Panc1 (cell line): ENCODE measurements around the gene ANG. TPM values are rescaled to one million over a fixed set of nuclear protein-coding genes. Genes with fewer than 3 reads are reported as not detected.

Experiments used
- ATAC-seq: fragments of 200-7000 bp; cut with Tn5 transposase; 2 replicates; pipeline ENCODE4 v1.9.1; 2020; ENCODE audit warnings: mild to moderate bottlenecking, moderate library complexity
- BruUV-seq: library from RNA; stranded (reverse); fragments of 400-500 nt; replicated peaks from 2 replicates; lab custom pipeline; 2021; lab: Mats Ljungman, UMichigan
- CTCF ChIA-PET: fragments of 300-600 bp; sonication (Branson Sonifier 250); formaldehyde crosslinking; loops from one replicate; lab custom pipeline; 2022; ENCODE audit warnings: antibody characterized with exemption; lab: Charles Lee
- POLR2A ChIA-PET: fragments of 300-600 bp; sonication (Branson Sonifier 250); formaldehyde crosslinking; loops from one replicate; lab custom pipeline; 2022; ENCODE audit warnings: antibody characterized with exemption; lab: Charles Lee
- DNase-seq: peaks from one replicate; pipeline ENCODE4 v3.0.0-alpha.2; 2010; ENCODE audit warnings: low read depth, low spot score
- H3K27ac ChIP-seq: 2 replicates; pipeline ENCODE4 v1.5.1; 2011; ENCODE audit warnings: mild to moderate bottlenecking, low read length, inconsistent platforms
- H3K27me3 ChIP-seq: fragments of 200-500 bp; sonication (Bioruptor generic); 2 replicates; pipeline ENCODE4 v1.6.0; 2014; ENCODE audit warnings: low read length, inconsistent platforms; ENCODE audit not compliant: control insufficient read depth, insufficient read depth
- H3K36me3 ChIP-seq: fragments of 200-500 bp; sonication (Bioruptor generic); 2 replicates; pipeline ENCODE4 v1.5.1; 2014; ENCODE audit warnings: inconsistent platforms, mild to moderate bottlenecking, low read length, moderate library complexity; ENCODE audit not compliant: control insufficient read depth, insufficient read depth
- H3K4me1 ChIP-seq: 2 replicates; pipeline ENCODE4 v1.5.1; 2011; ENCODE audit warnings: inconsistent platforms, mild to moderate bottlenecking, low read length, moderate library complexity; ENCODE audit not compliant: control insufficient read depth, insufficient read depth
- H3K4me3 ChIP-seq, 2 experiments: 2 replicates each; pipeline ENCODE4 v1.5.1; 2011 to 2012; ENCODE audit warnings: low read depth in 2 of 2, low read length in 2 of 2, mild to moderate bottlenecking in 2 of 2, inconsistent platforms in 1 of 2, moderate library complexity in 1 of 2
- H3K9me3 ChIP-seq: fragments of 200-500 bp; sonication (Bioruptor generic); 2 replicates; pipeline ENCODE4 v1.5.1; 2014; ENCODE audit warnings: low read depth, mild to moderate bottlenecking, inconsistent platforms, low read length, moderate library complexity; ENCODE audit not compliant: control insufficient read depth, insufficient read depth
- CTCF ChIP-seq: fragments of 450-650 bp; IDR thresholded peaks from 2 replicates; pipeline ENCODE4 v1.5.1; 2017; ENCODE audit warnings: mild to moderate bottlenecking
- POLR2AphosphoS5 ChIP-seq: IDR thresholded peaks from 2 replicates; pipeline ENCODE4 v1.6.1; 2012; ENCODE audit warnings: mild to moderate bottlenecking, low read depth, low read length, moderate library complexity
- REST ChIP-seq, 2 experiments: IDR thresholded peaks; 2 replicates each; pipeline ENCODE4 v1.6.1; 2011 to 2012; ENCODE audit warnings: low read depth in 2 of 2, control low read depth in 1 of 2, low read length in 1 of 2, mild to moderate bottlenecking in 1 of 2, moderate library complexity in 1 of 2; ENCODE audit not compliant: insufficient read depth in 1 of 2
- SIN3A ChIP-seq: IDR thresholded peaks from 2 replicates; pipeline ENCODE4 v1.6.1; 2012; ENCODE audit warnings: low read depth, mild to moderate bottlenecking, low read length, moderate library complexity, borderline replicate concordance; ENCODE audit not compliant: insufficient read depth
- TCF7L2 ChIP-seq: IDR thresholded peaks from 2 replicates; pipeline ENCODE4 v1.6.1; 2011; ENCODE audit warnings: mild to moderate bottlenecking, low read depth, low read length, inconsistent platforms
- in situ Hi-C: cut with HindIII; loops from 2 replicates; pipeline ENCODE4 v1.10.0; 2016; ENCODE audit warnings: low sequenced_read_pairs, low pct_unique_long_range_greater_than_20kb
- intact Hi-C: fragments of 100-400 bp; cut with micrococcal nuclease; formaldehyde crosslinking; loops from one replicate; pipeline ENCODE4 v1.10.0; 2022; ENCODE audit not compliant: unreplicated experiment
- total RNA-seq: library from RNA; stranded (reverse); gene quantifications from one replicate; pipeline ENCODE4 v1.2.1, GENCODE V29; 2021; ENCODE audit not compliant: unreplicated experiment

ANG gene
- total RNA-seq, 1 experiment from 2014 or later: 1.9 TPM

DNA sequence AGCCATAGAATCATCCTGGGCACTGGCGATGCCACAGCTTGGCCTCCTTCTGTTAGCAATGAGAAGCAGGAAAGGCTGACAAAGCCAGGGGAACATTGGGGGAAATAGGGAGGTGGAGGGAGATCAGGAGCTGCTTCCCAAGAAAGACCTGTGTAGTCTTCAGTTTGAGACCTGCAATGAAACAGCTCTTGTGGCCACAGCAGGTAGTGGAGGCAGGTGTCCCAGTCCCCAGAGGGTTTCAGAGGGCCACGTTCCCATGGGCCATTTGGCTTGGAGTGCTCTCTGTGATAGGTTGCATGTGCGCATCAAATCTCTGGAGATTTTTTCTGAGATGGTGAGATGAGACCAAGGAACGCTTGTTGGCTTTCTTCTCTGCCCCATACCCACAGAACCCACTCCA is 32.7 kb upstream of the ANG start:
- in situ Hi-C loops: no loop called here
- DNase-seq (no peak), ATAC-seq (no peak)
- H3K36me3 ChIP-seq: no peaks in the 10 kb centered on the region
- POLR2A ChIA-PET: no interaction called here
- no peaks in the 10 kb centered on the region for H3K27me3 ChIP-seq
- TF ChIP-seq CTCF (no peak), SIN3A (no peak), REST (IDR thresholded peaks at IDR 0.05; ENCODE audit: insufficient read depth in 1 of 2, low read depth in 2 of 2, low read length in 1 of 2) (no peak), TCF7L2 (no peak), POLR2AphosphoS5 (no peak)
- intact Hi-C loops: loop anchor here (5.0 kb wide), 1 partner anchor 36 kb away; no protein-coding TSS in a partner anchor
- H3K4me1 ChIP-seq: no peaks in the 10 kb centered on the region; the same call in 1 of the 2 replicates
- H3K4me3 ChIP-seq: no peak overlapping the region
- BruUV-seq: no TSS peak
- H3K27ac ChIP-seq: no peak overlapping the region
- CTCF ChIA-PET: no interaction called here
- H3K9me3 ChIP-seq: no peaks in the 10 kb centered on the region

DNA sequence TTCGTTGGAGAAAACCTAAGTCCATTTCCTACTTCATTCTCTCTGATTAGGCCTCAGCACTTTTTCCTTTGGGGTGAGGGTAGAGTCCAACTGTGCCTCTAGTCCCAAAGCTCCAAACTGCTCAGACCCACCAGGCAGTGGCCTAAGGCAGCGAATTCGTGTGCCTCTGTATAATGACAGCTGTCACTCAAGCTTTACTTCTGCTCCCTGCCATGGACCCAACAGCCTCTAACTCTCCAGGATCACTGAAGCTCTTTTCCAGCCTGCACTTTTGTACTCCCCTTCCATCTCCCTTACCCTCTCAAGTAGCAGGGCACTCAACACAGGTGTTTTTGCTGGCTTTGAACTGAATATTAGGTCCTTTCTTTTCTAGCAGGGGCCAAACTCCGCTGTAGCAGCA is 32.3 kb upstream of the ANG start:
- POLR2A ChIA-PET: no interaction called here
- H3K27me3 ChIP-seq: no peaks in the 10 kb centered on the region
- ATAC-seq (no peak), DNase-seq (no peak)
- intact Hi-C loops: loop anchor here (5.0 kb wide), 1 partner anchor 36 kb away; no protein-coding TSS in a partner anchor
- H3K27ac ChIP-seq: no peak overlapping the region
- no peak overlapping the region for H3K4me3 ChIP-seq
- no TSS peak for BruUV-seq
- no peaks in the 10 kb centered on the region for H3K36me3 ChIP-seq
- H3K9me3 ChIP-seq: no peaks in the 10 kb centered on the region
- no peak for TF ChIP-seq CTCF
- no peak for TF ChIP-seq POLR2AphosphoS5
- TF ChIP-seq REST (IDR thresholded peaks at IDR 0.05; ENCODE audit: insufficient read depth in 1 of 2, low read depth in 2 of 2, low read length in 1 of 2): no peak
- no peak for TF ChIP-seq SIN3A
- TF ChIP-seq TCF7L2: no peak
- in situ Hi-C loops: no loop called here
- H3K4me1 ChIP-seq: no peaks in the 10 kb centered on the region; the same call in 1 of the 2 replicates
- CTCF ChIA-PET: no interaction called here
